Kidney epithelial cell (primary cell): ENCODE data around the gene BTG1. TPM values are rescaled to one million over a fixed set of nuclear protein-coding genes. Genes with fewer than 3 reads are reported as not detected.

Experiments used
- DNase-seq: peaks from one replicate; pipeline ENCODE4 v3.0.0-alpha.2; 2010; ENCODE audit warnings: low read depth
- H3K27me3 ChIP-seq: 2 replicates; pipeline ENCODE4 v1.6.0; 2011; ENCODE audit warnings: low read length; ENCODE audit not compliant: control insufficient read depth, insufficient read depth
- H3K36me3 ChIP-seq: 2 replicates; pipeline ENCODE4 v1.5.1; 2011; ENCODE audit warnings: low read length; ENCODE audit not compliant: control insufficient read depth, insufficient read depth
- H3K4me3 ChIP-seq: 2 replicates; pipeline ENCODE4 v1.5.1; 2011; ENCODE audit warnings: low read depth, mild to moderate bottlenecking, control low read depth, low read length
- total RNA-seq: library from RNA; depleted of rRNA; stranded (reverse); fragments of >200 nt; gene quantifications from 2 replicates; pipeline ENCODE4 v1.2.3, GENCODE V29; 2015
- TF ChIP-seq, protein P1 (sequence below): IDR thresholded peaks from 2 replicates; pipeline ENCODE4 v1.5.1; 2011; ENCODE audit warnings: mild to moderate bottlenecking, moderate library complexity, low read length, control low read depth, inconsistent platforms; ENCODE audit not compliant: insufficient read depth, poor library complexity, severe bottlenecking

BTG1 gene
- total RNA-seq, 1 donor from 2014 or later = 52.4 TPM

DNA sequence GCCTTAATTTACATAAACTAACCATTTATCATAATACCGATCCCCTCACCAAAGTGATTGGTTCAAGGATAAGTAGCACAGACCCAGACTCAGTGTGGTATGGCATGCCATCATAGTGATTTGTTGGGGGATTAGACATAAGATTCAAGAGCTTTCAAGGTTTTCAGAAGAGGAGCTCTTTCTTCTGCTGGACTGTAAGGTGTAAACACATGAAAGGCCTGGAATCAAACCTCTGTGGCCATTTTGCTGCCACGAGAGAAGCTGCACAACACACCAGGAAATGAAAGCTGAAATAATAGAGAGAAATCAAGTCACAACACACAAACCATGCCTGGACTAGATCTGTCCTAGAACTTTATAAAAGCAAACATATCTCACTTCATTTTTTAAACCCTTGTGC lies 30.8 kb downstream of the BTG1 start:
- DNase-seq = no peak
- TF ChIP-seq, protein P1, sequence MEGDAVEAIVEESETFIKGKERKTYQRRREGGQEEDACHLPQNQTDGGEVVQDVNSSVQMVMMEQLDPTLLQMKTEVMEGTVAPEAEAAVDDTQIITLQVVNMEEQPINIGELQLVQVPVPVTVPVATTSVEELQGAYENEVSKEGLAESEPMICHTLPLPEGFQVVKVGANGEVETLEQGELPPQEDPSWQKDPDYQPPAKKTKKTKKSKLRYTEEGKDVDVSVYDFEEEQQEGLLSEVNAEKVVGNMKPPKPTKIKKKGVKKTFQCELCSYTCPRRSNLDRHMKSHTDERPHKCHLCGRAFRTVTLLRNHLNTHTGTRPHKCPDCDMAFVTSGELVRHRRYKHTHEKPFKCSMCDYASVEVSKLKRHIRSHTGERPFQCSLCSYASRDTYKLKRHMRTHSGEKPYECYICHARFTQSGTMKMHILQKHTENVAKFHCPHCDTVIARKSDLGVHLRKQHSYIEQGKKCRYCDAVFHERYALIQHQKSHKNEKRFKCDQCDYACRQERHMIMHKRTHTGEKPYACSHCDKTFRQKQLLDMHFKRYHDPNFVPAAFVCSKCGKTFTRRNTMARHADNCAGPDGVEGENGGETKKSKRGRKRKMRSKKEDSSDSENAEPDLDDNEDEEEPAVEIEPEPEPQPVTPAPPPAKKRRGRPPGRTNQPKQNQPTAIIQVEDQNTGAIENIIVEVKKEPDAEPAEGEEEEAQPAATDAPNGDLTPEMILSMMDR = no peak
- Histone ChIP-seq H3K27me3 (no peaks in the 10 kb centered on the region), H3K36me3 (no peaks in the 10 kb centered on the region), H3K4me3 (no peak overlapping the region)

DNA sequence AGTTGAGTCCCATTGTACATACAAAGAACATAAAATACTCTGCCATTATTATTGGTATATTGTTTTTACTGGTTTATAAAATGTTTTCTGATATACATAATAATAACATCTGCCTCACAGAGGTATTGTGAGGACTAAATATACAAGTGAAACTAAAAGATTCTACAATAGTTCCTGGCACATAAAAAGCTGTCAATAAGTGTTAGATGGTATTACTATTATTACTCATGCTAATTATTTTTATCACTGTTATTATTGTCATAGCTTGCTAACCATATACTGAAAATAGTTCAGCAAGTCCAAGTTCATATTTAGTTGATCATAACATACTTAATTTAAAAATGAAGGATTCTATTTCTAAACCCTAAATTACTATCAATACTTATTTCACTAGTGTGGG lies 34.4 kb downstream of the BTG1 start:
- no peaks in the 10 kb centered on the region for H3K36me3 ChIP-seq
- TF ChIP-seq, protein P1 = no peak
- no peak for DNase-seq
- H3K4me3 ChIP-seq = no peak overlapping the region
- no peaks in the 10 kb centered on the region for H3K27me3 ChIP-seq

DNA sequence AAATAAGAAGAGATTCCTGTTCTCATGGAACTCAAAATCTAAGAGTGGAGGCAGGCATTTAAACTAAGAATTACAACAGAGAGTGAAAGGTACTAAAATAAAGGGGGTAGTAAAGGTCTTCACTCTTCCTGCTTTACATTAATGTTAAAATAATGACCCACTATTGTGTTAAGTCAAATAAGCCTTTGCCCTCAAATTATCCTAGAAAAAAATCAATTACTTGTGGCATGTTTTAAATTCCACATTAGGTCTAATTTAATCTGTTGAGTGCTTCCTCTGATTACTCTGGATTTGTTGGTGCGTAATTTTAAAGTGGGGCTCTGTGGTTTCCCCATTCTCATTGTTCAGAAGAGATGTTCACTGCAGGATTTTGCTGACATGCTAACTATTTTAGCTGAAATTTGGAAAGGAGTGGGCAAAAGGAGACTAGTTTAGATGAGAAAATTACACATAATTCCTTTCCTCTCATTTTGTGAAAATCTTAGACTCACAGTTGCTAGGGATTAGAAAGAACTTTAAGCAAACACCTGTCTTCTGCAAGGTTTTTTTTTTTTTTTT lies 35.5 kb downstream of the BTG1 start:
- no peak for DNase-seq
- Histone ChIP-seq H3K36me3 (no peaks in the 10 kb centered on the region), H3K4me3 (no peak overlapping the region), H3K27me3 (no peaks in the 10 kb centered on the region)
- TF ChIP-seq, protein P1 = no peak

DNA sequence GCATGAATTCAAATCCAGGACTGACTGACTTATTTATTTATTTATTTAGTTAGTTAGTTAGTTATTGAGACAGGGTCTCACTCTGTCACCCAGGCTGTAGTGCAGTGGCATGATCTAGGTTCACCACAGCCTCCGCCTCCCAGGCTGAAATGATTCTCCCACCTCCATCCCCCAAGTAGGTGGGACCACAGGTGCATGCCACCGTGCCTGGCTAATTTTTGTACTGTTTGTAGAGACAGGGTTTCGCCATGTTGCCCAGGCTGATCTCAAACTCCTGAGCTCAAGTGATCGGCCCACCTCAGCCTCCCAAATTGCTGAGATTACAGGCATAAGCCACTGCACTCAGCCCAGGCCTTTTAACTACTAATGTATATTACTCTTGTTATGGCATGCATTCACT lies 36.0 kb downstream of the BTG1 start:
- TF ChIP-seq, protein P1 = no peak

DNA sequence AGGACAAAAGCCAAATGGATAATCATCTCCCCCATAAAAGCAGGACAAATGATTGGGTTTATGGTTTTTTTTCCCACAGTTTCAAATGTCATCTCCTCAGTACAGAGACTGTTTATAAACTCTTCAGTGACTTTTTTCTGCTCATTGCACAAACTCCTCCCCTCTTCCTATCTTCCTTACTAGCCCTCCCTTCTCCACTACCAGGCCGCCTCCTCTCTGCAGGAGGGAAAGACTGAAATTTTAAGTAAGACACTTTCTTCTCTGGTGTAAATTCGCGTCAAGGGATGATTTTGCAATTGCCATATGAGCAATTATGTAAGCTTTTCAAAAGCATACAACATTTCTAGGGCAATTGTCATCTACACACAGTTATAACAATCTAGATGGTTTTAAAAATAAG lies 37.0 kb downstream of the BTG1 start:
- Histone ChIP-seq H3K4me3 (no peak overlapping the region), H3K36me3 (no peaks in the 10 kb centered on the region), H3K27me3 (no peaks in the 10 kb centered on the region)
- TF ChIP-seq, protein P1 = no peak
- no peak for DNase-seq

More for the DNA sequence above, 36.0 kb downstream of the BTG1 start:
- DNase-seq = no peak
- Histone ChIP-seq H3K36me3 (no peaks in the 10 kb centered on the region), H3K27me3 (no peaks in the 10 kb centered on the region), H3K4me3 (no peak overlapping the region)

DNA sequence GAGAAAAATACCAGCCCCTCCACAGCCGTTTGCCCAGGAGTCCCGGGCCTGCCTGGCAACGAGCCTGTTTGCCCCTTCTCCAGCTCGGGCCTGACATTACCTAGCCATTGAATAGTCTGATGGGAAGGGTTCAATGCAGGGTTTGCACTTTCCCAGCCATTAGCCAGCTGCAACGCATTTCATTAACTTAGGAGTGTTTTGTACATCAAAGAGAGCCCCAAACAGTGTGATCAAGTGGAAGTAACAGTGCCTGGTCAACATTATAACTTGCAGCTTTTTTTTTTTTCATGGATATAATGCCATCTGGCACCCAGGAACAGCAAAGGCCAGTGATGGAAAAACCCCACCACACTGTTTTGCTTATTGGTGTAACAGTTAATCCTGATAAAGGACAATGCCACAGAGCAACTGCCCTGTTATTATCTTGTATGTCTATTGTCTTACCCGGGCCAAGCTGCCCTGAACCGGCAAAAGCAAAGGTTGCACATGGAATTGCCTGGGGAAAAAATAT lies 38.0 kb downstream of the BTG1 start:
- H3K4me3 ChIP-seq = no peak overlapping the region
- no peak for DNase-seq
- TF ChIP-seq, protein P1 = no peak
- no peaks in the 10 kb centered on the region for H3K27me3 ChIP-seq
- H3K36me3 ChIP-seq = no peaks in the 10 kb centered on the region
